GM08714 (cell line): Measurements from ENCODE around the gene FAM120AOS.

Experiments used
- H3K4me3 ChIP-seq: fragments of 200-500 bp; sonication (Bioruptor generic); 2 replicates; pipeline ENCODE4 v1.5.1; 2014; ENCODE audit warnings: mild to moderate bottlenecking, low read length, inconsistent platforms
- ZNF274 ChIP-seq: IDR thresholded peaks from 2 replicates; pipeline ENCODE4 v1.6.1; 2012; ENCODE audit warnings: mild to moderate bottlenecking, low read depth, low read length

The FAM120AOS gene

DNA sequence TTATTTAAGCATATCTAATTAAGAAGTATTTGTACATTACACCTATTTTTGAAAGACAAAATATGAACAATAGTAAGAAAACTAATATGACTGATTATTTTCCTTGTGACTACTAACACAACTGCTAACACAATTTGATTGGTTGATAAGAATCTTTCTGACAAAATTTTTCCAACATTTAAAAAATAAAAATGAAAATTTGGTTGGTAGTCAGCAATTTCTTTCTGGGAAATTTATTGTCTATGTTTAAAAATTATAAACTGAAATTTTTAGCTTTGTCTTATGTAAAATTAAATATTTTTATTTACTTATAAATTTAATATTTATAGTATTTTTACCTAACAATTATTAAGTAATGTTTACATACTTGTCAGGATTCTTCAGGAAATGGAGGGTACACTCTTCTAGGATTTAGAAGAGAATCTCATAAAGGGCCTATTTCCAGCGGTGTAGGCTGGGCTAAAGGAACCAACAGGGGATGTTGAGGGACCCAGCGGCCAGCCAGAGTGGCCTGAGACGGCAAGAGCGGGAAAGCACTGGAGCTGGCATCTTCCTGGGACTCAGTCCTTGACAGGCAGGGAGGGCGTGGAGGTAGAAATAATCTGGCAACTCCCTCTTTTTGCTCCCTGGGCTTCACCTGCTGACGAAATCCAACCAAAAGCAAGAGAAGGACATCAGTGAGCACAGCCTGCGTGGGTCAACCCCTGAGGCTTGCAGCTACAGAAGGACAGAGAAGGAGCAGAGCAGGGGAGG is 16.6 kb downstream of the FAM120AOS start:
- TF ChIP-seq ZNF274, result no peak

DNA sequence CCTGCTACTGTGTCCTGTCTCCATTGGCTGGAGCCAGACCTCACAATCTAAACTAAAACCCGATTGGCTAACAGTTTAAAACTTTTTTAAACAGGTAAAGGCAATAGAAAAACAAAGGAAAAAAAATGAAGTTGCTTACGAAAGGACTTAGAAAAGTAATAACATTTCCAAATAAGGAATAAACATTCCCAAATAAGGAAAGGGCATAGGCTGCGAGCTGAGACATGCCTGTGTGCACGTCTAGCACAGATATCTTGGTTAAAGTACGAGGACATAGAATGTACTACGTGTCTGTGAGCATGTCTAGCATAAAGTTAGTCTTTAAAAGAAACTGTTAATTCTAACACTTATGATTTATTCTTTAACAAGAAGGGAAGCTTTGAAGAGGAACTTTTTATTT is 17.2 kb downstream of the FAM120AOS start:
- no peak for TF ChIP-seq ZNF274
- no peak overlapping the region for H3K4me3 ChIP-seq

More for the DNA sequence above, 16.6 kb downstream of the FAM120AOS start:
- no peak overlapping the region for H3K4me3 ChIP-seq

DNA sequence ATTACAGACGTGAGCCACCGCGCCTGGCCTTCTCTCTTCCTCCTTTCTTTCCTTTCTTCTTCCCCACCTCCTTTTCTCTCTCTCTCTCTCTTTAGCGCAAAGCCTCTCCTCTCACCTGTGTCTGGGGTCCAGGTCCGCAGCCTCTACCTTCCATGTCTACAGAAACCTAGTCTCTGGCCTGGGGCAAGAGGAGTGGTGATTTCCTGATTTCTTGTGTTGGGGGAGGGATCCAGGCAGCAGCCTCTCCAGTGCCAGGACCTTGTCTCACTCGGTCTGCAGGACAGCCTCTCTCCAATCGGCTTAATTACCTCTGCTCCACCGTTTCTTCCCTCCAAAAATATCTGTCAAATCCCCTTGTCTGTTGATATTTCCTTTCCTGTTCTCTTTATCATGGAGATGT is 18.0 kb downstream of the FAM120AOS start:
- H3K4me3 ChIP-seq, result no peak overlapping the region
- no peak for TF ChIP-seq ZNF274

DNA sequence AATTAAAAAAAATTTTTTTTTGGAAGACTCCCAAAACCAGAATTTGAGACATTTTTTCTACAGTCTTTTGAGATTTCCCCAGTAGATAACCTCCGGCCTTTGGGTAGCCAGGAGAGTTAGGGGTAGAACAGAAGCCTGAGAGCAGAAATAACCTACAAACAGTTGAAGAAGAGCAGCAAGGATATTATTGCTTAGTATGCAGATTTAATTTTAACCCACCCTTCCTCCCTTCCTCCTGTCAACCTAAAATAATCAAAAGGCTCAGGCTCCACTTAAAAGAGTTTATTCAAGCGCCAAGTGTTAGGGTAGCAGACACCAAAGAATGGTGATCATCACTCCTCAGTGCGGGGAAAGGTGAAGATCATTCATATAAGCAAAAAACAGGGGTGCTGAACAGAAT is 19.3 kb downstream of the FAM120AOS start:
- no peak for TF ChIP-seq ZNF274
- no peak overlapping the region for H3K4me3 ChIP-seq

DNA sequence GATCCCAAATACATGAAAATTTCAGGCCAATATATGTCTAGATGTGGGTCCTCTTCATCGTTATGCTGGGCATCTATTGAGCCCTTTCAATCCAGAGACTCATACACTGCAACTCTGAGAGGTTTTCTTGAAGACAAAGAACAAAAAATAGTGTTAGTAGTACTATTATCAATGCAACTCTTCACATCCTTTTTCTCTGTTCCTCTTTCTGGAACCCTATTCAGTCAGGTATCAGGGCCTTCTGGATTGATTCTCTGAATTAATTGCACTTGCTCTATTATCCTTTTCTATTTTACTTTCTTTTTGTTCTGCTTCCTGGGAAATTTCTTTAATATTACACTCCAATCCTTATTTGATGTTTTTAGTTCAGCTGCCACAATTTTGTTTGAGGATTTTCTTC is 20.4 kb downstream of the FAM120AOS start:
- no peak for TF ChIP-seq ZNF274
- H3K4me3 ChIP-seq, result no peak overlapping the region

DNA sequence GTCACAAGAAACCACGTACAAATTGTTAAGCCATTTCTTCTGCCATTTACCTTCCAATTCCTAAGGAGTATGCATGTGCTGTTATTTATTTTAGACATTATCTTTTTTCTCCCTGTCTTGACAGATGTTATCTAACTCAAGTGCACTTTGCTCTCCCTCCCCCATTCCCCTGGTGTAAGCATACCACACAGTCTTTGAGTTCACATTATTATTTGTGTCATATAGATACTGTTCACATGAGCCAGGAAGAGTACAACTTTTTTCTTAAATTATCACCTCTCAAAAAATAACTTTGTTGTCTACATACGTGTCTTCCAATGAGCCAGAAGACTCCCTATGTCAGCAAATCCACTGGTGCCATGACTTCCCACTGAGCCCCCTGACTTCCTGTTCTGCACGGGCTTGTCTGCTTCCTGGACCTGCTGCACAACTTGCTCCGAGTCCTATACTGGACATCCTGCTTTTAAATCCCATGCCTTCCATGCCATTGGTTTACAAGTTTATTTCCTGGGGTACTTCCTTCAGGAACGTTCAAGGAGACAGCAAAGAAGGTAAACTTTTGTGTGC is 21.8 kb downstream of the FAM120AOS start:
- no peak overlapping the region for H3K4me3 ChIP-seq
- no peak for TF ChIP-seq ZNF274

DNA sequence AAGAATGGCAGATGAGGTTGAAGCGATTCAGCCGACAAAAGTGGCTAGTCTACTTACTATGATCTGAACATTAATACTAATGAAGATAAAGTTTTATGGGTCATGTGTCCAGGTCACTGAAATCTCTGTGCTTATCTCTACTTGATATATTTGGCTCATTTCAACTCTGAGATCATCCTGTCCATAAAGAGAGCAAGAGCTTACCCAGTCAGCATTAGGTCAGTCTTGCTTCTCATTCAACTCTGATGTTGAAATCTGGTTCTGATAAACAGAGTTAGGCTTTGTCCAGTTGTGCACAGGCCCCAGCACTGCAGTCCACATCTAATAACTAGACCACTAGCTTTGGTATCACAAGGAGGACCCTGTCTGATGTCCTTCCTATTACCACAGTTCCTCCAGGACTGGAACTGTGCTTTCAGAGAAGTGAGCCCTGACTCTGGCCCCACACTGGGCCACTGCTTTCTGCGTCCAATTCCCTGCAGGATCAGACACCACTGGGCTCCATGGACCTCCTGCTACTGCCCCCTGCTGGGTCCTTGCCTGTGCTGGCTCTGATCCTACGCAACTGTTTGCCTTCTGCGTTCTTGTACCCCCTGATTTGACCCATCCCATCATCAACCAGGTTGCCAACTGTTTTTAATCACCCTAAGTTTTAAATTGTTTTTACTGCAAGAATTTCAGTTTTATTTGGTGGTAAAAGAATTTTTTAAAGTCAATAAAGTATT is 25.6 kb downstream of the FAM120AOS start:
- no peak for TF ChIP-seq ZNF274
- no peak overlapping the region for H3K4me3 ChIP-seq

DNA sequence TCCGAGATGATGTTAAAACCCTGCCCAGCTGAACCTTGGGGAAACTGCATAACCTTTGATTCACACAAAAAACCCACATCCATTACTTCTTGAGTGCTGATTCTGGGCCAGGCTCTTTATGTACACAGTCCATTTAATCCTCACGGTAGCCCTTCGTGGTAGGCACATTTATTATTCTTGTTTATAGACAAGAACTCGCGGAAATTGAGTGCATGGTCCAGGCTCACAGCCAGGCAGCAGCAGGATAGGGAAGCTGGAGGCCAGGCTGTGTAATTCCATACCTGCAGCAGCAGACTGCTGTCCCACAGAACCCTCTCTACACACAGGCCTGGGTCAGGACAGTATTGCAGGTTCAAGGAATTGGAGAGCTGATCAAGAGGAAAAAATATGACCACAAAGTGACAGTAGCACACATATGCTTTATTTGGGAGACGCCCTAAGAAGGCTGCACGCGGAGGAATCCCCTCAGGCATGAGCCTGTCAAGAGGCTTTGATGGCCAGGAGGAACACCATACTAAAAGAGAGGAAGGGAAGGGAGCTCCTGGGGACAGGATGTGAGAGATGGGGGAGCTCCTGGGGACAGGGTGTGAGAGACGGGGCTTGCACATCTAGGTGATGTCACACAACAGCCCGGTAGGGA is 30.3 kb downstream of the FAM120AOS start:
- H3K4me3 ChIP-seq, result no peak overlapping the region
- no peak for TF ChIP-seq ZNF274

DNA sequence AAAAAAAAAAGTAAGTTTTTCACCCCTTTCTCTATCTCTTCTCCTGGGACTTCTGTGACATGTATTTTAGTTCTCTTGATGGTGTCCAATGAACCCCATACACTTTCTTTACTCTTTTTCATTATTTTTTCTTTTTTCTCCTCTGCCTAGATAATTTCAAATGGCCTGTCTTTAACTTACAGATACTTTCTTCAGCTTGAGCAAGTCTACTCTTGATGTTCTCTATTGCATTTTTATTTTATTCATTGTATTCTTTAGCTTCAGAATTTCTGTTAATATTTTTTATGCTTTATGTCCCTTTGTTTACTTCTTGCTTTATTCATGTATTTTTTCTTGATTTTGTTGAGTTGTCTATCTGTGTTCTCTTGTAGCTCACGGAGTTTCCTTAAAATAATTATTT is 34.4 kb downstream of the FAM120AOS start:
- TF ChIP-seq ZNF274, result no peak
- no peak overlapping the region for H3K4me3 ChIP-seq

DNA sequence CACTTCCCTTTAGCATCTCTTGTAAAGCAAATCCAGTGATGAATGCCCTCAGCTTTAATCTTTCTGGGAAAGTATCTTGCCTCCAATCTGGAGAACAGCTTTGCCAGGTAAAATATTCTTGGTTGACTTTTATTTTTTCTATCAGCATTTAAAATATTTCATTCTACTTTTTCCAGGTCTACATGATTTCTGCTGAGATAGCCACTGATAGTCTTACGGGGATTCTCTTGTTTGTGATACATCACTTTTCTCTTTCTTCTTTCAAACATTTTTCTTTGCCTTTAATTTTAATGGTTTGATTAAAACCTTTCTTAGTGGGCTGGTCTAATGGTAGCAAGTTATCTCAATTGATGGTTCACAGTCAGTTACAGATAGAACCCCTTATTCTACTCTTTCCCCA is 35.8 kb downstream of the FAM120AOS start:
- TF ChIP-seq ZNF274, result no peak
- H3K4me3 ChIP-seq, result no peak overlapping the region

DNA sequence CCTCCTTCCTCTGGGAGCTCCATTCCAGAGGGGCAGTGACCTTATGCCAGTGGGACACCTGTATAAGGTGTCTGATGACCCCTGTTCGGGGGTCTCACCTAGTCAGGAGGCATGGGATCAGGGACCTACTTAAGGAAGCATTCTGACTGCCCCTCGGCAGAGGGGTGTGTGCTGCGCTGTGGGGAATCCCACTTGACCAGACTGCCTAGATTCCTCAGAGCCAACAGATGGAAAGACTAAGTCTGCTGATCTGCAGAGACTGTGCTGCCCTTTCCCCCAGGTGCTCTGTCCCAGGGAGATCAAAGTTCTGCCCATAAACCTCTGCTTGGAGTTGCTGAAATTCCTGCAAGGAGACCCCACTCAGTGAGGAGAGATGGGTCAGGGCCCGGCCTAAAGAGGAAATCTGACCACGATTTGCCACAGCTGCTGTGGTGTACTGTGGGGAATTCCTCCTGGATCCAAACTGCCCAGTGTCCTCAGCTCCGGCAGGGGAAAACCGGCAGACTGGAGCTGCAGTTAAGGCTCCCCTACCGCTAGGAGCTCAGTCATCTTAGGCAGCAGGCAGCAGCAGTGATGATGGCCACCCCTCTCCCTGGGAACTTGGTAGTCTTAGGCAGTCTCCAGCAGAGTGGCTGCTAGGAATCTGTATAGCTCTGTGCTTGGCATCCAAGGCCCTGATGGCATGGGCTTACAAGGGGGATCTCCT is 36.7 kb downstream of the FAM120AOS start:
- TF ChIP-seq ZNF274, result no peak
- H3K4me3 ChIP-seq, result no peak overlapping the region

DNA sequence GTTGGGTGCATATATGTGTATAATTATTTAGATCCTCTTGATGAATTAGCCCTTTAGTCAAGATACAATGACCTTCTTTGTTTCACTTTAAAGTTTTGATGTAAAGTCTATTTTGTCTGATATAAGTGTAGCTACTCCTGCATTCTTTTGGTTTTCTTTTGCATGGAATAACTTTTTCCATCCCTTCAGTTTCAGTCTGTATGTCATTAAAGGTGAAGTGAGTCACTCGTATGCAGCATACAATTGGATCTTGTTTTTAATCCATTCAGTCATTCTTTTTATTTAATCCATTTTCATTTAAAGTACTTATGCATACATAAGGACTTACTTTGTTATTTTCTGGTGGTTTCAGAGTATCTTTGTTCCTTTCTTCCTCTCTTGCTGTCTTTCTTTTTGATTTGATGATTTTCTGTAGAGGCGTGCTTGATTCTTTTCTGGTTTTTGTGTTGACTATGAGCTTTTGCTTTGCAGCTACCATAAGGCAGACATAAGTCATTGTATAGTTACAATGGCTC is 38.1 kb downstream of the FAM120AOS start:
- no peak for TF ChIP-seq ZNF274
- H3K4me3 ChIP-seq, result no peak overlapping the region

DNA sequence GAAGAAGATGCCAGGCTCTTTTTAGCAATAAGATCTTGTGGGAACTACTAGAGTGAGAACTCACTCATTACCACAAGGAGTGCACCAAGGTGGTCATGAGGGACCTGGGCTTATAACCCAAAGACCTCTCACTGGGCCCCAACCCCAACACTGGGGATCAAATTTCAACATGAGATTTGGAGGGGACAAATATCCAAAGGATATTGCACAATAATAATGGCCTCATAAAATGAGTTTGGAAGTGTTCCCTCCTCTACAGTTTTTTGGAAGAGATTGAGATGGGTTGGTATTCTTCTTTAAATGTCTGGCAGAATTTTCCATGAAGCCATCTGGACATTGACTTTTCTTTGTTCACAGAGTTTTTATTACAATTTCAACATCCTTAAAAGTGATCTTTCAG is 39.9 kb downstream of the FAM120AOS start:
- no peak for TF ChIP-seq ZNF274
- H3K4me3 ChIP-seq, result no peak overlapping the region

DNA sequence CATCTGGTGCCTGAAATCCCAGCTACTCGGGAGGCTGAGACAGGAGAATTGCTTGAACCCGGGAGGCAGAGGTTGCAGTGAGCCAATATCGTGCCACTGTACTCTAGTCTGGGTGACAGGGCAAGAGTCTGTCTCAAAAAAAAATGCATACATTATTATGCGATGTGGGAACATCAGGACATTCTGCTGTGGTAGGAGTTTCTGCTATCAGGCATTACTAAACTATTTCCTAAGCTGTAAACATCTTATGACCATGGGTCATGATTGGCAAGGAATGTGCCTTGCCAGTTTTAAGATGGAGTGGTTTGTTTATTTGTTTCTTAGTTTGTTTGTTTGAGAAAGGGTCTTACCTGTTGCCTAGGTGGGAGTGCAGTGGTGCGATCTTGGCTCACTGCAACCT is 47.0 kb downstream of the FAM120AOS start:
- no peak overlapping the region for H3K4me3 ChIP-seq

More for the DNA sequence above, 47.0 kb downstream of the FAM120AOS start:
- TF ChIP-seq ZNF274, result no peak
